Measurements from ENCODE around the gene FPR3. TPM values are rescaled to one million over a fixed set of nuclear protein-coding genes. Genes with fewer than 3 reads are reported as not detected.

FPR3 gene
- total RNA-seq, 1 experiment from 2014 or later, result not detected

- H3K9me3 ChIP-seq (replicated peaks), result no peaks in the 10 kb centered on the region
- H3K27me3 ChIP-seq, result no peaks in the 10 kb centered on the region
- DNase-seq, result peak; percentile 56 to 87
- H3K36me3 ChIP-seq, result no peaks in the 10 kb centered on the region
- H3K4me1 ChIP-seq, result no peaks in the 10 kb centered on the region
- no peak overlapping the region for H3K4me3 ChIP-seq
- no peak overlapping the region for H3K27ac ChIP-seq
Measured at GRCh38 chr19:51777570-51778462, 17.1 kb upstream of the FPR3 start.

DNA sequence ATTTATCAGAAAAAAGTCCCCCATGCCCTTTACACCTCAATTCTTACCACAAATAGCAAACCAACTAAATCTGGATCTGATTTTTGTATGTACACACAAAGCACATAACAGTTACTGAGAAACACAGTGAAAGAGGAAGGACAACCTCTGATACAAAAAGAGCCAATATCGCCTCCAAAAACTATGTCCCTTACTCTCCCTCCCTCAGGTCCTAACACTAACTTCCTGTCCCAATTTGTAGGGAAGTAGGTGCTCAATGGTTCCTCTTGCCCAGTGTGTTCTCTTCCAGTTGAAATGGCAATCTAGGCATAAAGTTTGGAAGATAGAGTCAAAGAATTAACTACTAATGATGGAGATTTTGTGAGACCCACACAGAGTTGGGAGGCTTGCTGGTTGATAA is 15.8 kb upstream of the FPR3 start:
- no peak for DNase-seq
- H3K4me1 ChIP-seq, result no peaks in the 10 kb centered on the region
- H3K27ac ChIP-seq, result no peak overlapping the region
- no peaks in the 10 kb centered on the region for H3K9me3 ChIP-seq (replicated peaks)
- no peaks in the 10 kb centered on the region for H3K27me3 ChIP-seq
- no peaks in the 10 kb centered on the region for H3K36me3 ChIP-seq
- no peak overlapping the region for H3K4me3 ChIP-seq

- Histone ChIP-seq H3K4me1 (no peaks in the 10 kb centered on the region), H3K27me3 (no peaks in the 10 kb centered on the region), H3K9me3 (replicated peaks) (no peaks in the 10 kb centered on the region), H3K4me3 (no peak overlapping the region), H3K36me3 (no peaks in the 10 kb centered on the region), H3K27ac (no peak overlapping the region)
- DNase-seq, result no peak
Measured at GRCh38 chr19:51779703-51780102, 15.3 kb upstream of the FPR3 start.

- DNase-seq, result no peak
- no peaks in the 10 kb centered on the region for H3K4me1 ChIP-seq
- H3K27me3 ChIP-seq, result no peaks in the 10 kb centered on the region
- no peaks in the 10 kb centered on the region for H3K36me3 ChIP-seq
- H3K4me3 ChIP-seq, result no peak overlapping the region
- H3K9me3 ChIP-seq (replicated peaks), result no peaks in the 10 kb centered on the region
- H3K27ac ChIP-seq, result no peak overlapping the region
Measured at GRCh38 chr19:51780270-51780669, 14.7 kb upstream of the FPR3 start.

DNA sequence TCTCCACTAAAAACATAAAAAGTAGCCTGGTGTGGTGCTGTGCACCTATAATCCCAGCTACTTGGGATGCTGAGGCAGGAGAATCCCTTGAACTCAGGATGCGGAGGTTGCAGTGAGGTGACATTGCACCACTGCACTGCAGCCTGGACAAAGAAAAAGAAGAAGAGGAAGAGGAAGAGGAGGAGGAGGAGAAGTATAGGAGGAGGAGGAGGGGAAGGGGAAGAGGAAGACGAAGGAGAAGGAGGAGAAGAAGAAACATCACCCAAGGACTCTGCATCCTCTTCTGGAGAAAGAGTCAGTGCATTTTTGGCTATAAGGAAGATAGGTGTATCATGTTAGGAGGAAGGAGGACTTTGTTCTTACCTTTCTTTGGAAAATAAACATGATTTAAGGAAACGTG is 13.0 kb upstream of the FPR3 start:
- no peak overlapping the region for H3K27ac ChIP-seq
- no peaks in the 10 kb centered on the region for H3K9me3 ChIP-seq (replicated peaks)
- H3K4me1 ChIP-seq, result no peaks in the 10 kb centered on the region
- no peak overlapping the region for H3K4me3 ChIP-seq
- DNase-seq, result no peak
- no peaks in the 10 kb centered on the region for H3K36me3 ChIP-seq
- H3K27me3 ChIP-seq, result no peaks in the 10 kb centered on the region

DNA sequence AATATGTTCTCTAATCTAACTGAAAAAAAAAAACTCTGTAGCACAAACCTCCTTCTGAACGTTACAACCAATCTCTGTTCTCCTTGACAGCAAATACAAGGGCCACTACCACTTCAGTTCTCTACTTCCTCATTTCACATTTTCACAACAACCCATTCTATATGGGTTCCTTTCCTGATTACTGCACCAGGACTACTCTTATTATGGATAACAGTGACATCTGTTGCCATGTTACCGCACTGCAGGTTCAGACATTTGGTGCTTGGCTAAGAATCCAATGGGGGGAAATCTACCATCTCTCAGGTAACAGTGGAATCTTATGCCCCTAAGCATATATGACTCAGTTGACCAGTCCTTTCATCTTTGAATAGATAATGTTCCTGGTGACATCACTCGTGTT is 11.6 kb upstream of the FPR3 start:
- no peaks in the 10 kb centered on the region for H3K4me1 ChIP-seq
- H3K4me3 ChIP-seq, result no peak overlapping the region
- H3K9me3 ChIP-seq (replicated peaks), result no peaks in the 10 kb centered on the region
- no peaks in the 10 kb centered on the region for H3K27me3 ChIP-seq
- no peaks in the 10 kb centered on the region for H3K36me3 ChIP-seq
- no peak overlapping the region for H3K27ac ChIP-seq
- peak in 1 of 2 experiments; percentile 32 for DNase-seq

DNA sequence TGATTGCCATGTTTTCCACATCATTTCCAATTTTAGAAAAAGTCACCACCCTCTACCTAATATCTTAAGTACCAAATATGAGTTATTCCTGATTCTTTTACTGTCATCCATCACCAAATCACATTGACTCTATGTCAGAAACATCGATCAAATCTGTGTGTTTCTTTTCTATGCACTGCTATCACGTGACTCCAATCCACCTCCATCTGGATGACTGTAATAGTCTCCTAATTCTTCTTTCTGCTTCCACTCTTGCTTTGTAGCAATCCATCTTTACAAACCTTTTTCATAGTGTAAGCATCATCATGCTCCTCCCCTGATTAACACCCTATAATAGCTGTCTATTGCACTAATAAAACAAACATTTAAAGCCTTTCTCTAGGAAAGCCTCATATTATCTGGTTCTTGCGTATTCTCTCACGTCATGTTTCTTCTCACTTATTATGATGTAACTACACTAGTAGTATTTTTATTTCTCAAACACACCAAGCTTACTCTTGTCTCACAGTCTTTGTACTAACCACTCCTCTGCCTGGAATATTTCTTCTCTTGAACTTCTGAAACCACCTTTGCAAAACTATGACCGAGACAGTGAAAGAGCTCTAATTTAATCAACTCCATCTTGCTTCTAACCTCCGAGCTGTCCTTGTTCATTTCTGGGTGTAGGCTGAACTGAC is 10.7 kb upstream of the FPR3 start:
- H3K4me3 ChIP-seq, result no peak overlapping the region

GRCh38 chr19:51784922-51785690 is 9.9 kb upstream of the FPR3 start:
- Histone ChIP-seq H3K4me1 (no peaks in the 10 kb centered on the region), H3K36me3 (no peaks in the 10 kb centered on the region), H3K4me3 (no peak overlapping the region), H3K27ac (no peak overlapping the region), H3K9me3 (replicated peaks) (no peaks in the 10 kb centered on the region), H3K27me3 (no peaks in the 10 kb centered on the region)
- no peak for DNase-seq

More for the DNA sequence above, 10.7 kb upstream of the FPR3 start:
- no peak for DNase-seq
- Histone ChIP-seq H3K4me1 (no peaks in the 10 kb centered on the region), H3K9me3 (replicated peaks) (no peaks in the 10 kb centered on the region), H3K36me3 (no peaks in the 10 kb centered on the region), H3K27ac (no peak overlapping the region), H3K27me3 (no peaks in the 10 kb centered on the region)

DNA sequence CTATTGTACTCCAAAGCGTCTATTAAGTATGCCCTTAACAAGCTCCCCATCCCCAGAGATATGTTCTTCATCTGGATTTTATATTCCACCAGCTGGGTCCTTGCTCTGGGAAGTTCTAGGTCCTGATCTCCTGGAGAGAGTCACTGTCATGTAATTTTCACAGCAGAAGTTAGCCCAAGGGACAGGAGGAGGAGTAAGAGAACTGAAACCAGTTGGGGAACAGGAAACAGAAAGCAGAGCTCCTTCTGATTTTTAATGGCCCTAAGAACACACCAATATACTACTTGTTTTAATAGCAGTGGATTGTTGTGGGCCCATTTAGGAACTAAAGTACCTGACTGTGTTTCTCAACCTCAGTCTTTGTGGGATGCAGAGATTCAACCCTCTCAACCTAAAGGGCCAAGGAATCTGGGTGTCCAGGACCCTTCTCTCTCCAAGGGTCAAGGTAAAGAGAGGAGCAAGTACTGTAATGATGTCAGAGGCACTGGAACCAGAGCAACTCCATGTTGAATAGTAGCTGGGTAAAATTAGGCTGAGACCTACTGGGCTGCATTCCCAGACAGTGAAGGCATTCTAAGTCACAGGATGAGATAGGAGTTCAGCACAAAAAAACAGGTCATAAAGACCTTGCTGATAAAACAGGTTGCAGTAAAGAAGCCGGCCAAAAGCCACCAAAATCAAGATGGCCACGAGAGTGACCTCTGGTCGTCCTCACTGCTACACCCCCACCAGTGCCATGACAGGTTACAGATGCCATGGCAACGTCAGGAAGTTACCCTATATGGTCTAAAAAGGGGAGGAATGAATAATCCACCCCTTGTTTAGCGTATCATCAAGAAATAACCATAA is 8.1 kb upstream of the FPR3 start:
- no peaks in the 10 kb centered on the region for H3K27me3 ChIP-seq
- no peaks in the 10 kb centered on the region for H3K9me3 ChIP-seq (replicated peaks)
- no peak overlapping the region for H3K4me3 ChIP-seq
- H3K36me3 ChIP-seq, result no peaks in the 10 kb centered on the region
- H3K4me1 ChIP-seq, result no peaks in the 10 kb centered on the region
- no peak for DNase-seq
- H3K27ac ChIP-seq, result no peak overlapping the region

GRCh38 chr19:51788029-51788428 is 6.9 kb upstream of the FPR3 start:
- Histone ChIP-seq H3K9me3 (replicated peaks) (no peaks in the 10 kb centered on the region), H3K4me1 (no peaks in the 10 kb centered on the region), H3K36me3 (no peaks in the 10 kb centered on the region), H3K27me3 (no peaks in the 10 kb centered on the region), H3K27ac (no peak overlapping the region), H3K4me3 (no peak overlapping the region)
- DNase-seq, result no peak

- Histone ChIP-seq H3K4me1 (no peaks in the 10 kb centered on the region), H3K9me3 (replicated peaks) (no peaks in the 10 kb centered on the region), H3K27me3 (no peaks in the 10 kb centered on the region), H3K36me3 (no peaks in the 10 kb centered on the region), H3K4me3 (no peak overlapping the region), H3K27ac (no peak overlapping the region)
- DNase-seq, result no peak
Measured at GRCh38 chr19:51789061-51789795, 5.7 kb upstream of the FPR3 start.

- Histone ChIP-seq H3K27me3 (no peaks in the 10 kb centered on the region), H3K4me3 (no peak overlapping the region), H3K27ac (no peak overlapping the region), H3K4me1 (no peaks in the 10 kb centered on the region), H3K36me3 (no peaks in the 10 kb centered on the region), H3K9me3 (replicated peaks) (no peaks in the 10 kb centered on the region)
- no peak for DNase-seq
Measured at GRCh38 chr19:51792932-51793331, 2.0 kb upstream of the FPR3 start.

GRCh38 chr19:51793994-51794393 is 963 bp upstream of the FPR3 start:
- Histone ChIP-seq H3K27ac (no peak overlapping the region), H3K36me3 (no peaks in the 10 kb centered on the region), H3K9me3 (replicated peaks) (no peaks in the 10 kb centered on the region), H3K27me3 (no peaks in the 10 kb centered on the region), H3K4me1 (no peaks in the 10 kb centered on the region), H3K4me3 (no peak overlapping the region)
- no peak for DNase-seq

DNA sequence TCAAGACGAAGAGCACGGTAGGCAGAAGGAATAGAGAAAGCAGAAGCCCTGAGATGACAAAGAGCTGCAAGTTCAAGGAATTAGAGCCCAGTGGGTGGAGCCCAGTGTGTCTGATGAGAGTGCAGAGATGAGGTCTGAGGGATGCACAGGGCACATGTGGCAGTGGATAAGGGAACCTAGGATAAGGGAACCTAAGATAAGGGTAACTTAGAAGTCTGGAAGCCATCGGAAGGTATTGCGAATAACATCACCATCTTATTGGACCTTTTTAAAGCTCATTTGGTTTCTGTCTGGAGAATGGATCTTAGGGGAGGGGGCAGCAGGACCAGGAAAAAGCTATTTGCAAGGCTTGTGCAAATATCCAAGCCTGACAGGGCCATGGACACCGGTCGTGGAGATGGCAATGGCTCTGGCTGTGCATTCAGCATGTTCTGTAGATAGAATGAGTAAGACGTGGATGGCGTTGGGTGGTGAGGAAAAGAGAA is 1.3 kb downstream of the FPR3 start:
- Histone ChIP-seq H3K36me3 (no peaks in the 10 kb centered on the region), H3K9me3 (replicated peaks) (no peaks in the 10 kb centered on the region), H3K27me3 (no peaks in the 10 kb centered on the region), H3K4me1 (no peaks in the 10 kb centered on the region), H3K4me3 (no peak overlapping the region), H3K27ac (no peak overlapping the region)
- DNase-seq, result no peak
